ENCODE data around the gene ACAD10.

DNA sequence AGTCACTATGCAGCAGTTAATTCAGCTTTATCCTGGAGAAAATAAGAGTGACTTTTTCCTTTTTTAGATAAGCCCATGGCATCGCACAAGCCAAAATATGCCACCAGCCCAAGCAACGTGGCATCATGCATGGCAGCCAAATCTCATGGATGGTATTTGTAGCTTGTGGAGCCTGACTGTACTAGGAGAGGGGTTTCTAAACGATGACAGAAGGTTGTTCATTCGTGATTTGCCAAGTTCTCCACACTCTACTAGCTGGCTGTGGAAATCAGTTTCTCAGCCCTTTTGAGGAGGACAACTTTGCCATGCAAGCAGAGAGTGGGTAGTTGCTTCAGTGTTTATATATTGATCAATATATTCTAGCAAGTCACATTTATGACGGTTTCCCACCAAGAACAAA, 45.3 kb upstream of the ACAD10 start:
- TF ChIP-seq, protein P1, sequence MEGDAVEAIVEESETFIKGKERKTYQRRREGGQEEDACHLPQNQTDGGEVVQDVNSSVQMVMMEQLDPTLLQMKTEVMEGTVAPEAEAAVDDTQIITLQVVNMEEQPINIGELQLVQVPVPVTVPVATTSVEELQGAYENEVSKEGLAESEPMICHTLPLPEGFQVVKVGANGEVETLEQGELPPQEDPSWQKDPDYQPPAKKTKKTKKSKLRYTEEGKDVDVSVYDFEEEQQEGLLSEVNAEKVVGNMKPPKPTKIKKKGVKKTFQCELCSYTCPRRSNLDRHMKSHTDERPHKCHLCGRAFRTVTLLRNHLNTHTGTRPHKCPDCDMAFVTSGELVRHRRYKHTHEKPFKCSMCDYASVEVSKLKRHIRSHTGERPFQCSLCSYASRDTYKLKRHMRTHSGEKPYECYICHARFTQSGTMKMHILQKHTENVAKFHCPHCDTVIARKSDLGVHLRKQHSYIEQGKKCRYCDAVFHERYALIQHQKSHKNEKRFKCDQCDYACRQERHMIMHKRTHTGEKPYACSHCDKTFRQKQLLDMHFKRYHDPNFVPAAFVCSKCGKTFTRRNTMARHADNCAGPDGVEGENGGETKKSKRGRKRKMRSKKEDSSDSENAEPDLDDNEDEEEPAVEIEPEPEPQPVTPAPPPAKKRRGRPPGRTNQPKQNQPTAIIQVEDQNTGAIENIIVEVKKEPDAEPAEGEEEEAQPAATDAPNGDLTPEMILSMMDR (IDR thresholded peaks at IDR 0.05) = no peak
- TF ChIP-seq TCF7 (CRISPR knock-in tag; IDR thresholded peaks at IDR 0.05; ENCODE audit: low read depth) (no peak), ZNF423 (CRISPR knock-in tag; IDR thresholded peaks at IDR 0.05) (no peak), ZNF263 (CRISPR knock-in tag; IDR thresholded peaks at IDR 0.05; ENCODE audit: low read depth) (no peak), NR2C2 (CRISPR knock-in tag; IDR thresholded peaks at IDR 0.05) (no peak), NFYB (CRISPR knock-in tag; conservative IDR thresholded peaks at IDR 0.05; ENCODE audit: low read depth) (no peak)
- TF ChIP-seq, protein P2, sequence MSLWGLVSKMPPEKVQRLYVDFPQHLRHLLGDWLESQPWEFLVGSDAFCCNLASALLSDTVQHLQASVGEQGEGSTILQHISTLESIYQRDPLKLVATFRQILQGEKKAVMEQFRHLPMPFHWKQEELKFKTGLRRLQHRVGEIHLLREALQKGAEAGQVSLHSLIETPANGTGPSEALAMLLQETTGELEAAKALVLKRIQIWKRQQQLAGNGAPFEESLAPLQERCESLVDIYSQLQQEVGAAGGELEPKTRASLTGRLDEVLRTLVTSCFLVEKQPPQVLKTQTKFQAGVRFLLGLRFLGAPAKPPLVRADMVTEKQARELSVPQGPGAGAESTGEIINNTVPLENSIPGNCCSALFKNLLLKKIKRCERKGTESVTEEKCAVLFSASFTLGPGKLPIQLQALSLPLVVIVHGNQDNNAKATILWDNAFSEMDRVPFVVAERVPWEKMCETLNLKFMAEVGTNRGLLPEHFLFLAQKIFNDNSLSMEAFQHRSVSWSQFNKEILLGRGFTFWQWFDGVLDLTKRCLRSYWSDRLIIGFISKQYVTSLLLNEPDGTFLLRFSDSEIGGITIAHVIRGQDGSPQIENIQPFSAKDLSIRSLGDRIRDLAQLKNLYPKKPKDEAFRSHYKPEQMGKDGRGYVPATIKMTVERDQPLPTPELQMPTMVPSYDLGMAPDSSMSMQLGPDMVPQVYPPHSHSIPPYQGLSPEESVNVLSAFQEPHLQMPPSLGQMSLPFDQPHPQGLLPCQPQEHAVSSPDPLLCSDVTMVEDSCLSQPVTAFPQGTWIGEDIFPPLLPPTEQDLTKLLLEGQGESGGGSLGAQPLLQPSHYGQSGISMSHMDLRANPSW (CRISPR knock-in tag; conservative IDR thresholded peaks at IDR 0.05; ENCODE audit: low read depth) = no peak
- TF ChIP-seq, protein P3, sequence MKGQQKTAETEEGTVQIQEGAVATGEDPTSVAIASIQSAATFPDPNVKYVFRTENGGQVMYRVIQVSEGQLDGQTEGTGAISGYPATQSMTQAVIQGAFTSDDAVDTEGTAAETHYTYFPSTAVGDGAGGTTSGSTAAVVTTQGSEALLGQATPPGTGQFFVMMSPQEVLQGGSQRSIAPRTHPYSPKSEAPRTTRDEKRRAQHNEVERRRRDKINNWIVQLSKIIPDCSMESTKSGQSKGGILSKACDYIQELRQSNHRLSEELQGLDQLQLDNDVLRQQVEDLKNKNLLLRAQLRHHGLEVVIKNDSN (CRISPR knock-in tag; IDR thresholded peaks at IDR 0.05) = no peak
